Urinary bladder (tissue), 4 donors: ENCODE measurements around the gene ACSL3. TPM values are rescaled to one million over a fixed set of nuclear protein-coding genes. Genes with fewer than 3 reads are reported as not detected.

Source experiments
- DNase-seq: peaks from one replicate; pipeline ENCODE4 v3.0.0-alpha.2; 2015; ENCODE audit errors: extremely low spot score
- H3K27ac ChIP-seq: one replicate; pipeline ENCODE4 v1.5.1; 2013; ENCODE audit warnings: low read depth, mild to moderate bottlenecking, moderate library complexity
- H3K36me3 ChIP-seq: one replicate; pipeline ENCODE4 v1.6.1; 2013; ENCODE audit warnings: mild to moderate bottlenecking, moderate library complexity; ENCODE audit not compliant: insufficient read depth
- H3K4me1 ChIP-seq: one replicate; pipeline ENCODE4 v1.6.1; 2013; ENCODE audit warnings: mild to moderate bottlenecking, moderate library complexity; ENCODE audit not compliant: insufficient read depth
- H3K4me3 ChIP-seq: one replicate; pipeline ENCODE4 v1.5.1; 2013; ENCODE audit warnings: low read depth, low read length
- WGBS: extraction: QIAGEN DNeasy Blood & Tissue Kit; methylation state at CpG from one replicate; pipeline ENCODE4 v1.1.7; 2013; 5-methylcytosine and 5-hydroxymethylcytosine counted together
- polyA plus RNA-seq: library from polyadenylated mRNA; stranded (reverse); fragments of 200-250 nt; gene quantifications from one replicate; pipeline ENCODE4 v1.2.3, GENCODE V29; 2013
- total RNA-seq: library from RNA; depleted of rRNA; stranded (reverse); fragments of >200 nt; gene quantifications from one replicate; pipeline ENCODE4 v1.2.3, GENCODE V29; 2014
- donor health status: healthy with polysubstance abuse.
- donor health status: healthy.

ACSL3 gene
- total and polyA plus RNA-seq, 2 donors, result 26.3 to 136 TPM

- no peaks in the 10 kb centered on the region for H3K4me1 ChIP-seq
- peaks cover 4% of the 10 kb centered on the region for H3K36me3 ChIP-seq
- H3K27ac ChIP-seq, result no peak overlapping the region
- H3K4me3 ChIP-seq, result no peak overlapping the region
- no peak for DNase-seq
- 98% methylated on average over 2 of the region's 2 CpGs for WGBS
Observed at GRCh38 chr2:222938327-222938726, 77.5 kb downstream of the ACSL3 start.

- 78% methylated on average over 6 of the region's 6 CpGs for WGBS
- DNase-seq, result no peak
- H3K36me3 ChIP-seq, result peaks cover 4% of the 10 kb centered on the region
Observed at GRCh38 chr2:222939208-222939856, 78.5 kb downstream of the ACSL3 start.

GRCh38 chr2:222939979-222940378, 79.1 kb downstream of the ACSL3 start:
- no peak overlapping the region for H3K4me3 ChIP-seq
- no peak for DNase-seq
- no peaks in the 10 kb centered on the region for H3K4me1 ChIP-seq
- no peak overlapping the region for H3K27ac ChIP-seq
- WGBS, result 96% methylated on average over 2 of the region's 2 CpGs
- H3K36me3 ChIP-seq, result peaks cover 1% of the 10 kb centered on the region

More at GRCh38 chr2:222939208-222939856, 78.5 kb downstream of the ACSL3 start:
- H3K27ac ChIP-seq, result no peak overlapping the region
- no peak overlapping the region for H3K4me3 ChIP-seq
- H3K4me1 ChIP-seq, result no peaks in the 10 kb centered on the region

GRCh38 chr2:222941510-222942032, 80.7 kb downstream of the ACSL3 start:
- Histone ChIP-seq H3K27ac (no peak overlapping the region), H3K4me3 (no peak overlapping the region), H3K36me3 (peaks cover 1% of the 10 kb centered on the region), H3K4me1 (no peaks in the 10 kb centered on the region)
- WGBS, result 96% methylated on average over 7 of the region's 7 CpGs
- DNase-seq, result no peak

DNA sequence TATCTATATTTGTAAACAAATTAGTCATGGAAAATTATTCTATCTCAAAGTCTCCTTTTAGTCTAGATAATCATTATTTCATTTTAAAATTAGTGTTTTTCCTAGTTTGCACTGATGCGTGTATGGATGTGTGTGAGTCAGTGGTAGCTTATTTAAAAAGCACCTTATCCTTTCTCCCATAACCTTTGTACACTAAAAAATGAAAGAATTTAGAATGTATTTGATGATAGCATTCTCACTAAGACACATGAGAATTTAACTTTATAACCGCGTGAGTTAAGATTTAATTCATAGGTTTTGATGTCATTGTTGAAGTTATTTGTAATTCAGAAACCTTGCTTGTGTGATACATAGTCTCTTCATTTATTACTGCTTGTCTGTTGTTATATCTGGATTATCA, 81.7 kb downstream of the ACSL3 start:
- no peak for DNase-seq
- no peak overlapping the region for H3K27ac ChIP-seq
- WGBS, result 96% methylated on average over 3 of the region's 3 CpGs
- no peak overlapping the region for H3K4me3 ChIP-seq
- H3K4me1 ChIP-seq, result no peaks in the 10 kb centered on the region
- no peaks in the 10 kb centered on the region for H3K36me3 ChIP-seq

DNA sequence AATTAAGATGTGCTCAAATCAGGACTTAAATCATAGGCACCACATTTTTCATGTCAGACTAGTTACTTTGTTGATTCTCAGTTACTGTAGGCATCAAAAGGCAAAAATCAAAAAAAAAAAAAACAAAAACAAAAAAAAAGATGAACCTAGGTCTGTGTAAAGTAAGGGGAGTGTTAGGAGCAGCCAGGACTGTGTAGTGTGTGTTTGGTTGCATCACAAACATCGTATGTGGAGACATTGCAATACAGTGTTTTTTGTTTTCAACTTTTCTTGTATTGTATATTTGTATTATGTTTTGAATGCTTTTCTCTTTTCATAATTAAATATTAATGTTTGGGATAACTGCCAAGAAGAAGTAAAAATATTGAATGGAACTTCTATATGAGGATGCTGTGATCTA, 82.1 kb downstream of the ACSL3 start:
- no peak for DNase-seq
- WGBS, result 94% methylated on average over 1 of the region's 1 CpG

DNA sequence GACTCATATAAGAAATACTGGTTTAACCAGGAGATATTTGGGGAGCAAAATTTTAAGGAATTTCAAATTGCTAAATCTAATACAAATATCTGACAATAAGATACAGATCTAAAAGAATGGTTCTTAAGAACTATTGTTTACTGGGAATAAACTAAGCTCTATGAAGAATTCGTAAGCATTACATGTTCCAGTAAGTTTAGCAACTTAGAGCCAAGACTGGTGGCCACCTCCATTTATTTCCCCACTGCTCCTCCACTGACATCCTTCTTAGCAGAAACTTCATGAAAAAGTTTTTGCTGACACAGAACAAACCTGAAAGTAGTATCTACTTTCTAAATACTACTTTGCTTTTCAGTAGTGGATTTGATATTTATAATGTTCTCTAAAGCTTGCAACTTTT, 83.0 kb downstream of the ACSL3 start:
- H3K4me1 ChIP-seq, result no peaks in the 10 kb centered on the region
- no peaks in the 10 kb centered on the region for H3K36me3 ChIP-seq
- no peak overlapping the region for H3K4me3 ChIP-seq
- WGBS, result 45% methylated on average over 1 of the region's 1 CpG
- DNase-seq, result no peak
- no peak overlapping the region for H3K27ac ChIP-seq

More for the DNA sequence above, 82.1 kb downstream of the ACSL3 start:
- Histone ChIP-seq H3K36me3 (no peaks in the 10 kb centered on the region), H3K27ac (no peak overlapping the region), H3K4me3 (no peak overlapping the region), H3K4me1 (no peaks in the 10 kb centered on the region)

DNA sequence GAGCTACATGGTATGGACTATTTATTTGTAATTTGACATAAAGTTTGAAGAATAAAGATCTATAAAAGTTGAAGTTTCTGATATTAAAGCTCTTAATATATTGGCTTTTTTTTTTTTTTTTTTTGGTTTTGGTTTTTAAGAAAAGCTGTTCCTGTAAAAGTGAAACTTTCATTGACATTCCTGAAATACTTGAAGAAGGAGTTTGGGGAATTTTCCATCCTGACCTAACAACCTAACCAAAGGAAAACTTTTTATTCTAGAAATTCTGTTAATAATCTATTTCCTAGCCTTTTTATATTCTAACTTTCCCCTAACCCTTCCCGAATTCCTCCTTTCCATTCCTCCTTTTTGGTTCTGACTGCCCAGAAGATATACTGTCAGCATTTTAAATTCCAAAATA, 83.7 kb downstream of the ACSL3 start:
- DNase-seq, result no peak
- Histone ChIP-seq H3K27ac (no peak overlapping the region), H3K4me1 (no peaks in the 10 kb centered on the region), H3K4me3 (no peak overlapping the region), H3K36me3 (no peaks in the 10 kb centered on the region)
- WGBS, result 85% methylated on average over 1 of the region's 1 CpG

GRCh38 chr2:222944971-222945740, 84.3 kb downstream of the ACSL3 start:
- Histone ChIP-seq H3K4me1 (no peaks in the 10 kb centered on the region), H3K27ac (no peak overlapping the region), H3K4me3 (no peak overlapping the region), H3K36me3 (no peaks in the 10 kb centered on the region)
- WGBS, result 88% methylated on average over 5 of the region's 5 CpGs
- DNase-seq, result no peak

- no peaks in the 10 kb centered on the region for H3K4me1 ChIP-seq
- no peak overlapping the region for H3K27ac ChIP-seq
- no peaks in the 10 kb centered on the region for H3K36me3 ChIP-seq
- DNase-seq, result no peak
- 82% methylated on average over 8 of the region's 8 CpGs for WGBS
- H3K4me3 ChIP-seq, result no peak overlapping the region
Observed at GRCh38 chr2:222945887-222946286, 85.1 kb downstream of the ACSL3 start.

DNA sequence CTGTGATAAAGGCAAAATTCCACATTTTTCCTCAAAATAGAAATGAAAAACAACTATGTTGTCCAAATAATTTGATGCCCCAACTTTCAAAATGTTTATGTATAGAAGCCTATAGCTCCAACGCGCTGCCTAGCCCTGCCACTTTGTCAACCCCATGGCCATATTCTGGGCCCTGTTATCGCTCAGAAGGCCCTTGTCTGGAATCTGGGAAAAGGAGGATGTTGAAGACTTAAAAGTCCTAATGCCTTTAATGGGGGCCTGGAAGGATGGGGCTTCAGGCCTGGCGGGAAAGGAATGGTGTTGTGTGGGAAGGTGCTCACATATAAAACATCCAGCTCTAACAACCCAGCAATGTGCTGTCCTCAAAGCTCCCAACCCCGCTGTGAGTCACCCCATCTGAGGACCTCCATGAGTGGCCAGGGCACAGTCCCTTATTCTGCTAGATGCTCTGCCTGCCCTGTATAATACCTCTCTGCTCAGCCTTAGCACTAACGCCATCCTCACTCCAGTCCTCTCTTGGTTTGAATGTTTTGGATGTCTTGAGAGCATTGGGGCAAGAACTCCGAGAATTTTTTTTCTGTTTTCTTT, 86.0 kb downstream of the ACSL3 start:
- H3K4me3 ChIP-seq, result no peak overlapping the region
- DNase-seq, result no peak
- H3K4me1 ChIP-seq, result no peaks in the 10 kb centered on the region
- no peak overlapping the region for H3K27ac ChIP-seq
- H3K36me3 ChIP-seq, result no peaks in the 10 kb centered on the region
- 91% methylated on average over 7 of the region's 7 CpGs for WGBS

DNA sequence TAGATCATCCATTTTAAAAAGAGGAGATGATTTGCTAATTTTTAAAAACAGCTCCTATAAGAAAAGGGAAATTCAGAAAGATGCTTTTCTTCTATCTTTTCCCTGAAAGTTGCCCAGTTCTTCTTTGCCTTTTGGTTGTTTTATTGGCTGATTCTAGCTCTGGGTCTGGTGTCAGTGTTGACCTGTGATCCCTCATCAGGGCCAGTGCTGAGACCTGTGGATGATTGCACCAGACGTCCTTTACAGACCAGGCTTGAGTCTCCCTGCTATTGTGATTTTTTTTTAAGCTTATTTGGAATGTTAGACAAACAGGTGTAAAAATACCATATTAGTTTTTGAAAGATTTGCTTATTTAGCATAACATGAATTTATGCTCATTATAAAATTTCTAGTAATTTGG, 88.2 kb downstream of the ACSL3 start:
- H3K27ac ChIP-seq, result no peak overlapping the region
- WGBS, result 57% methylated on average over 1 of the region's 1 CpG
- no peaks in the 10 kb centered on the region for H3K4me1 ChIP-seq
- no peak overlapping the region for H3K4me3 ChIP-seq
- no peaks in the 10 kb centered on the region for H3K36me3 ChIP-seq
- no peak for DNase-seq

GRCh38 chr2:222949690-222950323, 89.0 kb downstream of the ACSL3 start:
- DNase-seq, result no peak
- Histone ChIP-seq H3K27ac (no peak overlapping the region), H3K4me3 (no peak overlapping the region), H3K4me1 (no peaks in the 10 kb centered on the region), H3K36me3 (no peaks in the 10 kb centered on the region)
- WGBS, result 97% methylated on average over 3 of the region's 3 CpGs
